Rectal smooth muscle tissue (tissue), 1 donor: ENCODE measurements around the gene FBLN5.

Experiments used
- H3K27ac ChIP-seq: one replicate; pipeline ENCODE4 v1.7.0; 2013; ENCODE audit warnings: low read depth, low read length, inconsistent platforms
- H3K27me3 ChIP-seq: one replicate; pipeline ENCODE4 v1.7.0; 2013; ENCODE audit warnings: low read length; ENCODE audit not compliant: control insufficient read depth, insufficient read depth
- H3K36me3 ChIP-seq: one replicate; pipeline ENCODE4 v1.7.0; 2013; ENCODE audit warnings: low read length; ENCODE audit not compliant: control insufficient read depth, insufficient read depth
- H3K4me1 ChIP-seq: one replicate; pipeline ENCODE4 v1.7.0; 2013; ENCODE audit warnings: low read length; ENCODE audit not compliant: control insufficient read depth, insufficient read depth
- H3K4me3 ChIP-seq: one replicate; pipeline ENCODE4 v1.7.0; 2013; ENCODE audit warnings: low read length
- H3K9ac ChIP-seq: one replicate; pipeline ENCODE4 v1.7.0; 2013; ENCODE audit warnings: low read length

Gene FBLN5

GRCh38 chr14:91835920-91836843, 111.3 kb downstream of the FBLN5 start:
- Histone ChIP-seq H3K36me3 (no peaks in the 10 kb centered on the region), H3K4me3 (peak overlapping the region; percentile 70), H3K27me3 (no peaks in the 10 kb centered on the region), H3K9ac (peak overlapping the region; percentile 43), H3K27ac (peak overlapping the region; percentile 17), H3K4me1 (no peaks in the 10 kb centered on the region)

DNA sequence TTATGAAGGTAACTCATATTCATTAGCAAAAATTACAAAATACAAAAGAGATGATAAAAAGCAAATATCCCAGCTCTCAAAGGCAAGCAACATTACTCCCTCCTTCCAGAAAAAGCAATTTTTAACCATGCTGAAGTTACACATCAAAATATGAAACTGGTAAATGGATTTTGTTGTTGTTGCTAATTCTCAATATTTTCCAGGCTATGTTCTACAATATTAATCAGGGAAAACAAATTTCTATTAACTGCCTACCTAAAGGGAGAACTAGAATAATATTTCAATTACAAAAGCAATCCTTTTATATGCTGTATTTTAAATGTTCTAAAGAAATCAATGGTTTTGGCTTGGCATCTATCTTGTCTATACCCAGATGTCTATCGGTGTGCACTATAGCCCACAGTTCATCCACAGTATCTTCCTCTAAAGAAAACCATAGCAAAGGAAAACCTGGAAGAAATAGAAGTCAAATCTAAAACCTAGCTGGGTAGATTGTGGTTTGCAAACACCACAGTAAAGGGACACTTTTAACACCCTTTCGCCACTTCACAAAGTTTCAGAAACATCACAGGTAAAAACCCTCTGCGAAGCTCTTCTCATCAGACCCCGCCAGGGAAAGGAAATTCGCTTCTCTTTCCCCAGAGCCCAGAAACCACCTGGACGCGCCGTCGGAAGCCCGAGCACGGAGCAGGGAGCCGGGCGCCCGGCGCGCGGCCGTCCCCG, 112.1 kb downstream of the FBLN5 start:
- peak overlapping the region; percentile 38 for H3K9ac ChIP-seq
- no peaks in the 10 kb centered on the region for H3K27me3 ChIP-seq
- no peaks in the 10 kb centered on the region for H3K36me3 ChIP-seq
- no peak overlapping the region for H3K27ac ChIP-seq
- peak overlapping the region; percentile 70 for H3K4me3 ChIP-seq
- no peaks in the 10 kb centered on the region for H3K4me1 ChIP-seq

GRCh38 chr14:91834571-91834970, 112.9 kb downstream of the FBLN5 start:
- H3K27me3 ChIP-seq: no peaks in the 10 kb centered on the region
- H3K27ac ChIP-seq: no peak overlapping the region
- no peaks in the 10 kb centered on the region for H3K4me1 ChIP-seq
- H3K9ac ChIP-seq: no peak overlapping the region
- no peak overlapping the region for H3K4me3 ChIP-seq
- no peaks in the 10 kb centered on the region for H3K36me3 ChIP-seq

DNA sequence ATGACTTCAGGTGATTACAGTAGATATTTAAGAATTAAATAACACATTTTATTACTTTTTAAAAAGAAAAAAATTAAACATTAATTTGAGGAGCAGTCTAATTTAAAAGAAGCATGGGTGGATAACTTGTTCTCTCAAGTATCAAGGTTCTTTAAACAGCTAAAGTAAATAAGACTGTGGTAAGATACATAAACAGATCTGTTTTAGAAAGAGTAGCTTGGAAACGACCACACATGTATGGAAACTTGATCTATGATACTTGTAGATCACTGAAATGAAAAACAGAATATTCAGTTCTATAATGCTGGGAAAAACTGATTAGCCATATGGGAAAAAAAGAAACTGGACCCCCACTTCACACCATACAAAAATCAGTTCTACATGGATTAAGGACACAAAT, 116.2 kb downstream of the FBLN5 start:
- Histone ChIP-seq H3K36me3 (no peaks in the 10 kb centered on the region), H3K4me3 (no peak overlapping the region), H3K27ac (no peak overlapping the region), H3K4me1 (no peaks in the 10 kb centered on the region), H3K27me3 (no peaks in the 10 kb centered on the region), H3K9ac (no peak overlapping the region)

GRCh38 chr14:91830777-91831176, 116.7 kb downstream of the FBLN5 start:
- H3K4me3 ChIP-seq: no peak overlapping the region
- H3K36me3 ChIP-seq: no peaks in the 10 kb centered on the region
- H3K4me1 ChIP-seq: no peaks in the 10 kb centered on the region
- H3K27ac ChIP-seq: no peak overlapping the region
- no peak overlapping the region for H3K9ac ChIP-seq
- H3K27me3 ChIP-seq: no peaks in the 10 kb centered on the region

- Histone ChIP-seq H3K27ac (no peak overlapping the region), H3K4me3 (no peak overlapping the region)
Observed at GRCh38 chr14:91829511-91829910, 118.0 kb downstream of the FBLN5 start.

GRCh38 chr14:91827746-91828145, 119.7 kb downstream of the FBLN5 start:
- Histone ChIP-seq H3K4me1 (no peaks in the 10 kb centered on the region), H3K9ac (no peak overlapping the region), H3K27ac (no peak overlapping the region), H3K27me3 (no peaks in the 10 kb centered on the region), H3K4me3 (no peak overlapping the region), H3K36me3 (no peaks in the 10 kb centered on the region)

More at GRCh38 chr14:91829511-91829910, 118.0 kb downstream of the FBLN5 start:
- Histone ChIP-seq H3K4me1 (no peaks in the 10 kb centered on the region), H3K27me3 (no peaks in the 10 kb centered on the region), H3K36me3 (no peaks in the 10 kb centered on the region), H3K9ac (no peak overlapping the region)
